Stimulated activated CD8-positive, alpha-beta memory T cell treated with anti-CD3 and anti-CD28 coated beads, Interleukin-7, amount 100 ng/mL, for 1 hour (primary cell): ENCODE data around the gene REST.
"Not testable (repeated sequence)": the region's sequence is repeated elsewhere in the genome, so short reads cannot be mapped to it uniquely, and the experiment has no call there.

Experiments used
- DNase-seq, 2 donors: peaks; one replicate each; pipeline ENCODE4 v3.0.0-alpha.2; 2020; ENCODE audit warnings: low read depth in 2 of 2

Gene REST

DNA sequence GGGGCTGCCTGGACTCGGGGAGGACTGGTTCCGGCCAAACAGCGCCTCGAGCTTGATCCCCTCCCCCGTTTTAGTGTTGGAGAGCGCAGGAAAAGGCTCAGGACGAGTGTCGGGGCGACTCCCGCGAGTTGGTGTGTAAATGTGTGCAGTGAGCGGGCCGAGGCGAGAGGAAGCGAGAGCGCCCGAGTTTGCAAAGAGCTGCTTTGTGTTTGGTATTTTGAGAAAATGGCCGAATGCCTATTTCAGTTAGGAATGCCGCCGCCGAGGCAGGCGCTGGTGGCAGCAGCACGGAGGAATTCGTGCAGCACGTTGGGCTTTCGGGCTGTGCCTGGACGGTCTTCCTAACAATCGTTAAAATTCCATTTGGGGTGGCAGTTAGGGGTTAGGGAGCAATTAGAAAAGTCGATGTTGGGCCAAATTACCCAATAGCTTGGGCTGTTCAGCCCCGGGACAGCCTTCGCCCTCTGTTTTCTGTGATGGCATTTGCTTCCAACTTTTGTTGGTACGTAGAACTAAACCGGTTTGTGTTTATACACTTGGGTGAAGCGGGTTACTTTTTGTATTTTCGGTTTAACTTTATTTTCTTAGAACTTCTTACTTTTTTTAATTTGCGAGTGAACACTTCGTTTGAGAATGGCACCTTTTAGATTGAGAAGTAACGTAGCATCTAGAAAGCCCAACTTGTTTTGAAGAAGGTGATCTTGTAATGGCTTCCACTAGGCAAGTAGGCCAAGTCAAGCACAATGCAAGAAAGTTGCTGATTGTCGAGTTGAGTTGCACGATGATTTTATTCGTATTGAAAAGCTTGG is 1.6 kb downstream of the REST start:
- peak; percentile 1 to 32 for DNase-seq

DNA sequence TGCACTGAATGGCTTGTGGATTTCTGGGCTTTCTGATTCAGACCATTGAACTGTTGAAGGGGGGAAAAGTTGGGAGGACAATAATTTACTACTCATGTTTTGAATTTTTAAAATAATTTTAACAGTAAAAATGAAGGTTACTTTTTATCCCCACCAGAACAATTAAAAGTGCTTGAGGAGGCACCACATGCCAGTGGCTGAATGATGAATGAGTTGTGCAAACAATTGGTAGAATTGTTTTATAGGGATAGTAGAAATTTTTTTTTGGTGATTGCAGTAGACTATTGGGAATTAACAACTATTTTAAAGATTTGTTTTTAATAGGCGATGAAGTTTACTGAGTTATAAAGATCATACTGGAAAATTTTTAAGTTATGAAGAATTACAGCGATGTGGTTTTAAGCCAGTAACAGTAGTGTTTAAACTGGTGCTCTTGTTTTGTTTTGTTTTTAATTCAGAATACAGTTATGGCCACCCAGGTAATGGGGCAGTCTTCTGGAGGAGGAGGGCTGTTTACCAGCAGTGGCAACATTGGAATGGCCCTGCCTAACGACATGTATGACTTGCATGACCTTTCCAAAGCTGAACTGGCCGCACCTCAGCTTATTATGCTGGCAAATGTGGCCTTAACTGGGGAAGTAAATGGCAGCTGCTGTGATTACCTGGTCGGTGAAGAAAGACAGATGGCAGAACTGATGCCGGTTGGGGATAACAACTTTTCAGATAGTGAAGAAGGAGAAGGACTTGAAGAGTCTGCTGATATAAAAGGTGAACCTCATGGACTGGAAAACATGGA is 2.7 kb downstream of the REST start:
- DNase-seq = no peak

DNA sequence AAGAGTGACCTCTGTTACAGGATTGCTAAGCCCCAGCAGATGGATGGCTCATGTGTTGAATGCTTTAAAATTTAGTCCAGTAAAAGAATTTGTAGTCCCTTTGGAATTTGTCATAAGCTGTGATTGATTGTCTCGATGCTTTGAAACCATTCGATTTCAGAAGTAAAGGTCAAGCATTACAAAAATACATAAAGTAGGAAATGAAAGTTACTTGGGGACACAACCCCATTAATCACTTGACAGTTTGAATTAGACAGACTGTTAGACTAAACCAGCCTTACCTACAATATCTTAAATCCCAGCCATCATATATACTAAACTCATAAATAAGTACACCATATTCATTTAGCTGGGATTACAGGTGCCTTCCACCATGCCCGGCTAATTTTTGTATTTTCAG is 6.6 kb downstream of the REST start:
- DNase-seq = no peak

DNA sequence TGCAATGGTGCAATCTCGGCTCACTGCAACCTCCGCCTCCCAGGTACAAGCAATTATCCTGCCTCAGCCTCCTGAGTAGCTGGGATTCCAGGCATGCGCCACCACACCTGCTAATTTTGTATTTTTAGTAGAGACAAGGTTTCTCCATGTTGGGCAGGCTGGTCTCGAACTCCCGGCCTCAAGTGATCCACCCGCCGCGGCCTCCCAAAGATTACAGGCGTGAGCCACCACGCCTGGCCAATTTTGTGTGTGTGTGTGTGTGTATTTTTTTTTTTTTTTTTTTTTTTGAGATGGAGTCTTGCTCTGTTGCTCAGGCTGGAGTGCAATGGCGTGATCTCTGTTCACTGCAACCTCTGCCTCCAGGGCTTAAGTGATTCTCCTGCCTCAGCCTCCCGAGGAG is 7.3 kb downstream of the REST start:
- DNase-seq = not testable (repeated sequence)

DNA sequence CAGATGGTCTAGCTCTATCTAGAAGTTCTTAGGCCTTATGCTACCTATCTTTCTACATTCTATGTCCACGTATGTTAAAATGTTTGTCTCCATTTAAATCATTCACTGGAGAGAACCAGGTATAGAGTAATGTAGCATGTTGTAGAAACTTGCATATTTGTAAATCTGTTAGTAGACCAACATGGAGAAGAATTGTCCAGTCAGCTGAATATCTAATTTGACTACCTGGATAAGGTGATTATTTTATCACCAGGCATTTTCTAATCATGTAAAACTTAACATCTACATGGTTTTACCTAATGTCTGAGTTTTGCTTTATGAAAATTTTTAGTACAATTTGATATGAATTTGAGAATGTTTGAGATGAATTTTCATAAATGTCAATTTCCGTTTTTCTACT is 19.5 kb downstream of the REST start:
- no peak for DNase-seq

DNA sequence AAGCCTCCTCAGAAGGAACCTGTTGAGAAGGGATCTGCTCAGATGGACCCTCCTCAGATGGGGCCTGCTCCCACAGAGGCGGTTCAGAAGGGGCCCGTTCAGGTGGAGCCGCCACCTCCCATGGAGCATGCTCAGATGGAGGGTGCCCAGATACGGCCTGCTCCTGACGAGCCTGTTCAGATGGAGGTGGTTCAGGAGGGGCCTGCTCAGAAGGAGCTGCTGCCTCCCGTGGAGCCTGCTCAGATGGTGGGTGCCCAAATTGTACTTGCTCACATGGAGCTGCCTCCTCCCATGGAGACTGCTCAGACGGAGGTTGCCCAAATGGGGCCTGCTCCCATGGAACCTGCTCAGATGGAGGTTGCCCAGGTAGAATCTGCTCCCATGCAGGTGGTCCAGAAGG is 22.9 kb downstream of the REST start:
- no peak for DNase-seq

DNA sequence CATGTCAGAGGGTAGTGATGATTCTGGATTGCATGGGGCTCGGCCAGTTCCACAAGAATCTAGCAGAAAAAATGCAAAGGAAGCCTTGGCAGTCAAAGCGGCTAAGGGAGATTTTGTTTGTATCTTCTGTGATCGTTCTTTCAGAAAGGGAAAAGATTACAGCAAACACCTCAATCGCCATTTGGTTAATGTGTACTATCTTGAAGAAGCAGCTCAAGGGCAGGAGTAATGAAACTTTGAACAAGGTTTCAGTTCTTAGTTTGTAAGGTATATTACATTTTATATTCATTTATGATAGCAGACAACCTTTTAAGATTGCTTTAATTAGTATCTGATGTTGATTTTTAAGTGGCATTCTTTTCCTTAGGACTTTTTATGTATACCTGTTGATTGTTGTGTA is 24.2 kb downstream of the REST start:
- DNase-seq = no peak

DNA sequence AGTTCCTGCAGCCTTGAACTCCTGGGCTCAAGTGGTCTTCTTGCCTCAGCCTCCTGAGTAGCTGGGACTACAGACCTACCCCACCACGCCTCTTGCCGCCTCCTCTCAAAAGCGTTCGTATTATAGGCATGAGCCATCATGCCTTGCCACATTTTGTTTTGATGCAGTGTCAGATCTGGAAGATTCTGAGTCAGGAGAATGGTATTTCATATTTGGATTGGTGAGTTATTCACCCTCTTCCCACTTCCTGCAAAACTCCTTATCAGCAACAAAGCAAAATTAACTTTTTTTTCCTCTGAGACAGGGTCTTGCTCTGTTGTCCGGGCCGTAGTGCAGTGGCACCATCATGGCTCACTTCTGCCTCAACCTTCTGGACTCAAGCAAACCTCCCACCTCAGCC is 29.6 kb downstream of the REST start:
- DNase-seq = no peak

DNA sequence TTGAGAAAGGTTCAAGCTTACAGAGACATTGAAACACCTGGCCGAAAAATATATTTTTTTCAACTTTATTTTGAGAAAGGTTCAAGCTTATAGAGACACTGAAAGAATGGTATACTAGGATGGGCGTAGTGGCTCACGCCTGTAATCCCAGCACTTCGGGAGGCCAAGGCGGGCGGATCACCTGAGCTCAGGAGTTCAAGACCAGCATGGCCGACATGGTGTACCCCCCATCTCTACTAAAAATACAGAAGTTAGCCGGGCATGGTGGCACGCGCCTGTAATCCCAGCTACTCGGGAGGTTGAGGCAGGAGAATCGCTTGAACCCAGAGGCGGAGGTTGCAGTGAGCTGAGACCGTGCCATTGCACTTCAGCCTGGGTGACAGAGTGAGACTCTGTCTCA is 32.1 kb downstream of the REST start:
- not testable (repeated sequence) for DNase-seq

DNA sequence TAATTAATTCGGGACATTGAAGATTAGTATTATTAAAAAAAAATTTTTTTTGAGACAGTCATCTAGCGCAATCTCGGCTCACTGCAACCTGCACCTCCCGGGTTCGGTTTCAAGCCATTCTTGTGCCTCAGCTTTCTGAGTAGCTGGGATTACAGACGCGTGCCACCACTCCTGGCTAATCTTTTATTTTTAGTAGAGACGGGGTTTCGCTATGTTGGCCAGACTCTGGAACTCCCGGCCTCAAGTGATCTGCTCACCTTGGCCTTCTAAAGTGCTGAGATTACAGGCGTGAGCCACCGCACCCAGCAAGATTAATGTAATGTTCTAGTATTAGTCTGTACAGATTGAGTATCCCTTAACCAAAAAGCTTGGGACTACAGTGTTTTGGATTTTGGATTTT is 32.7 kb downstream of the REST start:
- DNase-seq = no peak

DNA sequence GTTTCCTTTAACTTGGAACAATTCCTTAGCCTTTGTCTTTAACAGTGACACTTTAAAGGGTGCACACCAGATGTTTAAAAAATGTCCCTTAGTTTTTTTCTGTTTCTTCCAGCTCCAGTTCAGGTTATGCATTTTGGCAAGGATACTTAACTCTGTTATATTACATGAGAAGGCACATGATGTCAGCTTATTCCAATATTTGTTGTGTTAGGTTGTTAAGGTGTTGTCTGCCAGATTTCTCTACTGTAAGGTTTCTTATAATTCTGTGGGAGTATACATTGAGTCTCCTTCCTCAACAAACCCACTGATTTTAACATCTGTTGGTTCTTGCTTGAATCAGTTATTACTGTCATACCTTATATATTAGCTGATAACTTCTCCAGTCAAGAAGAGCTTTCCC is 33.3 kb downstream of the REST start:
- DNase-seq = no peak

DNA sequence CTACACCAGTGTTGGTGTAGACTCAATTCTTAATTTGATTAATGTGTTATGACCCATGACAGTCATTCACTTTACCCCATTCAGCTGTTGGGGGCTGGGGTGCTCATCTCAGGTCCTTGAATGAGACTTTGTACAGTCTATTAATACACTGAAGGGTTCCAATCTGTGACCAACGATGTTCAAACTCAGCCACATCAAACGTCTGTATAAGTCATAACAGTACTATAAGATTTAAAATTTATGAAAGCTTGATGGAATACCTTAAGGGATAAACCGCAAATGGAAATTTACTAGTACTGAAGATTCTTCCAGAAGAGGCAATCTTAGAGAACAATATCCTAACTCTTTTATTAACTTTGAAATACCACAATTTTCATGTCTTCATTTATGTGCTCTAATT is 33.7 kb downstream of the REST start:
- DNase-seq = no peak

DNA sequence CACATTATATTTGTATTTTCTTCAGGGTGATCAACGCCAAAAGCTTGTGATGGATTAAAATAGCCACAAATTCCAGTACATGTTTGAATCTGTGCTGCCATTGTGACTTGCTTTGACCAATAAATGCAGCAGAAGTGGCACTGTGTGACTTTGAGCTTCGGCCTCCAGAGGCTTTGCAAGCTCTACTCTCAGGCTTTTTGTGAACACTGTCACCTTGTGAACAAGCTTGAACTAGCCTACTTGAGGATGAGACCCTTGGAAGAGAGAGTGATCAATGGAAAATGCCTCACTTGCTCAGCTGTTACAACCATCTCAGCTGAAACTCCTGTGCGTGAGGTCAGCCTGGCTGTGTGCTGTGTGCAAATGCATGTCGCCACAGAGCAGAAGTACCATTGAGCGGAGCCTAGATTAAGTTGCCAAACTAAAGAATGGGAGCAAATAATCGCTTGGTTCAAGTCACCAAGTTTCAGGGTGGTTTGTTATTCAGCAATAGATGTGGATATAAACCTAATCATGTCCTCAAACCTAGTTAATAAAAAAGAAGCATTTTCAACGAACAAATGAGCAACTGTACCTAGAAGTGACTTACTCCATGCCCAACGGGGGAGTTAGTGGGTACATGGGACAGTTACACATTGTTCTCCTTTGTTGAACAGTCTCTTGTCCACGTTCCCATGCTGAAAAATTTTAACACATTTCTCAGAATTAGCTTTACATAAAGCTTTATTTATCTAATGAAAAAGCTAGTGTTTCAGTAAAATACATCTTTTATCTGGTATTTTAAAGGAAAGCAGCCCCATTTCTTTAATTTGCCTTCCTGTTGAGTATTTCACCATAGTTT is 46.2 kb downstream of the REST start:
- no peak for DNase-seq

DNA sequence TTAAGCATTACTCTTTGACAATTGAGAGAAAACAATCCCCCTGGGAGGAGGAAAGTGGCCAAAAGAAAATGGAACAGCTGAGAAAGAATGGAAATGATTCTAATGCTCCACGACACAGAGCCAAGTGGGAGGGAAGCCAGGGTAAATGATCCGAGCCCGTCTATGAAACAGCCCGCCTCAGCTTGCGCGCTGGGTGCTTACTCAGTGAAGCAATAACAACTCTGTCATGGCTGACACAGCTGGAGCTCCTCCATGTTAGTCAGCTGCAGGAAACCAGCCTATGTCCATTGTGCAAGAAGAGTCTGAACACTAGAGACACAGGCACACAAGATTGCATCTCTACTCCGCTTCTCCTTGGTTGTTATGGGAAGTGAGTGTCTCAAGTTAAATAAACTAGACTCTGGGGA is 50.4 kb downstream of the REST start:
- no peak for DNase-seq

DNA sequence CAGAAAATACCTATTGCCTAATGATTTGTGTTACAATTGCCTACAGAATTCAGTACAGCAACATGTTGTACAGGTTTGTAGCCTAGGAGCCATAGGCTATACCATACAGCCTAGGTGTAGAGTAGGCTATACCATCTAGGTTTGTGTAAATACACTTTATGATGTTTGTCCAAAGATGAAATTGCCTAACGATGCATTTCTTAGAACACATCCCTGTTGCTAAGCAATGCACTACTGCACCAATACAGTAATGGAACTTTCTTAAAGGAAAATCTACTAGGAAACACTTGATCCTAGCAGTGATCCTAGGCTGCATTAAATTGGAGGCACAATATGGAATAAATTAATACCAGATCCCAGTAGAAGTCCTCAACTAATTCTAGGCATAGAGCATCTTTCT is 51.4 kb downstream of the REST start:
- no peak for DNase-seq

DNA sequence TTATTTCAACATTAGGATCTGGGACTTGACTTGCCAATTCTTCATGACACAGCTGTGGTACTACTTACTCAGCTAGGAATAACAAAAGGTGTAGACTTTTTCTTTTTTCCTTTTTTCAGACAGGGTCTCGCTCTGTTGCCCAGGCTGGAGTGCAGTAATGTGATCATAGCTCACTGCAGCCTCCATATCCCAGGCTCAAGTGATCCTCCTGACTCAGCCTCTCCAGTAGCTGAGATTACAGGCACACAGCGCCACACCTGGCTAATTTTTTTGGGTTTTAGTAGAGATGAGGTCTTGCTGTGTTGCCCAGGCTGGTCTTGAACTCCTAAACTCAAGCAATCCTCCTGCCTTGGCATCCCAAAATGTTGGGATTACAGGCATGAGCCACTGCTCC is 53.4 kb downstream of the REST start:
- DNase-seq = no peak

DNA sequence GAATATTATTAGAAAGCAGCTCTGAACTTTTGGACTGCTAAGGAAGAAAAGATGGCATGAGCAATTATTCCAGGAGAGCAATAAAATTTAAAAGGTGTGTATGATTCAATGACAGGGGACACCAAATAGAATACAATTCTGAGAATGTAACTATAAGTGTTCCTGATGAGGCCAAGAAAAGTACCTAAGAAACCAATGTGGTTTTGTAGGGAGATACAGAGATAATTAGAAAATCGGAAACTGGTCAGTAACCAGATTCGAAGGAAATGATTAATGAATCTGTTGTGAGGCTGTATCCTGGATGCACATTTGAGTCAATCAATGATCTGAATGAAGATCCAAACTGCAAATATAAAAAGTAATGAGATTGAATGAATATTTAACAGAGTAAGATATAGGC is 63.7 kb downstream of the REST start:
- no peak for DNase-seq

DNA sequence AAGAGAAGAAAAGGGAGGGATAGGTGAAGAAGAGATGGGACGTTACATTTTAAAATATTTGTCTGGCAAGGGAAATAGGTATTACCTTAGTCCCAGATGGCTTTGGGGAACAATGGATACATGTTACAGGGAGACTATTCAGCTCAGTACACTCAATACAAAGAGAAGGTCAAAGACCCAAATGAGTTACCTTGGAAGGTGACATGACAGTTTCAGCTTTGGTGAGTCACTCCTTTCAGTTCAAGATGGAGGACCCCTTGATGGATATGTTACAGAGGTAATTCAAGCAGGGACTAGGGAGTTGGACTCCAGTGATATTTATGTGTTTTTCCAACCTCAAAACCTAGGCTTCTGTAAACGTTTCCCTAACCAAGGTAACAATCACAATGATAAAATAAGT is 64.7 kb downstream of the REST start:
- DNase-seq = no peak

DNA sequence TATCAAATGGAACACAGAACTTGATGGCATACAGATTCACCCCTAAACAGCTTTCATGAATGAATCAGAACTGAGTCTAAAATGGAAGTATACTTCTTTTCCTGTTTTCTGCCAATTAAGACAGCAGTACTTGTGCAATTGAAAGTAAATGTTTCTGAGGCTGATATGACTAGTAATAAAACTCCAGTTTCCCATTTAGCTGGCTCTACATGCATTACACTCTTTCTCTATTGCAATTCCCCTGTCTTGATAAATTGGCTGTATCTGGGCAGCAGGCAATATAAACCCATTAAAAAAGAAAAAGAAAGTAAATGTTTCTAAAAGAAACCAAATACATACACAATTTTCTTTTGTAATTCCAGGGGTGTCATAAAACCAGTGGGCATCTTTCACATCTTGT is 65.1 kb downstream of the REST start:
- DNase-seq = no peak

DNA sequence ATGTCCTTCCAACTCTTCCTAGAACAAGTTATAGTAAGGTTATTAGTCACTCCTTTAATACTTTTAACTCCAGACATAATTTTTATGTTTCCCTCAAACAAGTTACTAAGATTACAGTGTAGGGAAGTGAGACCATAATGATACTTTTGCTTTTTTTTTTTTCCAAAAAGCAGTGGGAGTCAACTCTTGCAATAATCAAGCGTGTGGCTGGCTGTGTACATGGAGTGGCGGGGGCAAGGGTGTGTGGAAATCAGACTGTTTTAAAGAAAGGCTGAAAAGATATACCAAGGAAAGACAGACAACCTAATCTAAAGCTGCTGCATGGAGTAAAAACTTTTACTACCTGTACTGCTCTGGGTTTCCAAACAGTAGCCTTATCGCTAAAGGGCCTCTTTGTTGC is 65.6 kb downstream of the REST start:
- DNase-seq = no peak

DNA sequence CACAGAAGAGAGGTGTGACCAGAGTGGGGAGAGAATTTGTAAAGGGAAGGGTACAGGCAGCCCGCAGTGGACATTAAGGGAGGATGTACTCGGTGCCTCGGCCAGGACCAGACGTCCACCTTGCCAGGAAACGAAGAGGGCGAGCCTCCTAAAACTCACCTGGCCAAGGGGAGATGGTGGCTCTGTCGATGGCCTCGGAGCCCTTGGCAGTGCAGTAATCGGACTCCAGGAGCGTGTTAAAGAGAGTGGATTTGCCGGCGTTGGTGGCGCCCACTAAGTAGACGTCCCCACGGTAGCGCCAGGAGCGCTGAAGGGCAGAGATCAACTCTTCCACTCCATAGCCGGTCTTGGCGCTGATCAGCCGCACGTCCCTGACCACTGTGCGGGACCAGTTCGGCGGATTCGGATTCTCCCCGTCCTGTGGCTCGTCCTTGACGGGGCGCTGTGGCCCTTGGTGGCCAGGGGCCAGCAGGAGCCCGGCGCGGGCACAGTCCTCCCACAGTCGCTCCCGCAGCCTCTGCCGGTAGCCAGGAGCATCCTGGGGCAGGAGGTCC is 68.7 kb downstream of the REST start:
- no peak for DNase-seq

DNA sequence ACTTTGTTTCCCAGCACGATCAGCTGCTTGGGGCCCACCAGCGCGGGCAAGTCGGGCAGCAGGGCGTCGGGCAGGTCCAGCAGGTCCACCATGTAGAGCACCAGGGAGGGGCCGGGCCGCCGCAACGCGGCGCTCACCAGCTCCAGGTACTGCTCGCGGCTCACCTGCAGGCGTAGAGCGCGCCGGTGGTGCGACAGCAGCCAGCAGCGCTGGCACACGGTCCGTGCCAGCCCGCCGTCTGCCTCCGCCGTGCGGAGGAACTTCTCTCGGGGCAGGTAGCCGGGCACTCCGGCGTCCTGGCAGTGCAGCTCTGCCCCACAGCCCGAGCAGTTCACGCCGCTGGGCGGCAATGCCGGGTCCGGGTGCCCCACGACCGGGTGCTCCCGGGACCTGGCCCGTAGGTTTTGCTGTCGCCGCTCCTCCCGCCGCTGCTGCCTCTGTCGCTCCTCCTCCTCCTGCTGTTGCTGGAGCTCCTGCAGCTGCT is 69.2 kb downstream of the REST start:
- DNase-seq = no peak
